Stimulated activated CD8-positive, alpha-beta memory T cell treated with anti-CD3 and anti-CD28 coated beads, Interleukin-12 subunit alpha, Interleukin-12 subunit beta, amount 100 ng/mL, for 4 hours (primary cell): ENCODE measurements around the gene SHROOM3.

Source experiments
- DNase-seq: peaks from one replicate; pipeline ENCODE4 v3.0.0-alpha.2; 2020; ENCODE audit warnings: low read depth

Gene SHROOM3

DNA sequence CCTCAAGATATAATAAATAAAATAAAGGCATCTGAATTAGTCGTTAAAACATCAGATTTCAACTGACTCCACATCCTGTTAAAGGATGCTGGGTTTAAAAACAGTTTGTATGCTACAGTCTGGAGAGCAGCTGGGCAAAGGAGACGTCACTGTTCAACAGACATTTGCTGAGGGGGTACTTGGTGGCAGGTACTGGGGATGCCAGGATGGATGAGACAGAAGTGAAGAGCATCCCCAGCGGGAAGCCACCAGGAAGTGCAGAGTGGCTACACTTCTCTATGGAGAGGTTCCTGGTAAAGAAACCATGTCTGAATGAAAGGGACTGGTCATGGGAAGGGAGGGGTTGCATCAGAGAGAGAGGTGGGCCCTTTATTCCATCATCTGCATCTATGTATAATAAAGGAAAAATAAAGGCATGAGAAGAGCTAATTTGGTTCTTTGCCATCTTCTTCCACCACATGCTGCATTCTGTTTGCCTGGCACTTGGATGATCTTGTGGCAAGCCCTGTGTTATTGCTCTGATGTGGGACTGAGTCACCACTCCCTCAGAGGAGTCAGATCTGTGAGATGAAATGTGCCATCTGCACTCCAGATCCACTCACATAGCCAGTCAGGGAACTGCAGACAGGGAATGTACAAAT is 318.0 kb downstream of the SHROOM3 start:
- no peak for DNase-seq

DNA sequence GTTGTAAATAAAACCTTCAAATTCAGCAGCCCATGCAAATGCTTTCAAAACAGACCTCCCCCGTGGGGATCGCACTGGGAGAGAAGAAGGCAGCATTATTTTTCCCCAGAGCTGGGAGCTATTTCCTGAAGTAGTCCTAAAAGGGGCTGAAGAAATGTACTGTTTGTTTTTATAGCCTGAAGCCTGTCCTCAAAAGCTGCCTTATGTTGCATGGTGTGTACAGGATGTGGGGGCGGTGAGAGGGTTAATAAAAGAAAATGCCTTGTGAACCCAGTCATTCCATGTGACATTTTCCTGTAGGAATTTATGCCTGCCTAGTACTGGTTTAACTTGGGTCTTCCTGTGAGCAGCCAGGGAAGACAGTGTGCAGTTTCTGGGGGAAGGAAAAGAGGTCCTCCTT is 318.8 kb downstream of the SHROOM3 start:
- no peak for DNase-seq

DNA sequence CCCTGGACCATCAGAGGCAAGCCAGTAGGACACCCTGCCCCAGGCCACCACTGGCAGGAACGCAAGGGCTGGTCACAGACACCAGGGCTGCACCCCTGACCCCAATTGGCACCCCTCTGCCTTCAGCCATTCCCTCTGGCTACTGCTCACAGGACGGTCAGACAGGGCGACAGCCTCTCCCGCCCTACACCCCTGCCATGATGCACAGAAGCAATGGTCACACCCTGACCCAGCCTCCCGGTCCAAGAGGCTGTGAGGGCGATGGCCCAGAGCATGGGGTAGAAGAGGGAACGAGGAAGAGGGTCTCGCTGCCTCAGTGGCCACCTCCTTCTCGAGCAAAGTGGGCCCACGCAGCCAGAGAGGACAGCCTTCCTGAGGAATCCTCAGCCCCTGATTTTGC is 319.4 kb downstream of the SHROOM3 start:
- no peak for DNase-seq

DNA sequence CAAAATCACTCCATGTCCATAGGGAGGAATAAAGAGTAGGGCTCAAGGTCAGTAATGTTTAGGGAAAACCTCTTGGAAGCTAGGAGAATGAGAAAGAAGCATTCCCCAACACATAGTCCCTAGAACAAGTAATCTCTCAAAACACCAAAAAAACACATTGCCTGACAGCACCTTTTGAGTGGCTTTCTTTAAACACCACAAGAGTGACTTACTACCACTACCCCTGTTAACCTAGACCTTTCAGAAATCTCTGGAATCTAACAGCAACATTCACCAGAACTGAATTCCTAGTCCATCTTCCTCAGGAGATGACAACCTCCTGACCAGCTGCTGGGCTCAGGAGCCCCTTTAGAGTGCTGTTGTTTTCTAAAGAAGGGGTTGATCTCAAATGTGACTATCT is 320.7 kb downstream of the SHROOM3 start:
- no peak for DNase-seq

DNA sequence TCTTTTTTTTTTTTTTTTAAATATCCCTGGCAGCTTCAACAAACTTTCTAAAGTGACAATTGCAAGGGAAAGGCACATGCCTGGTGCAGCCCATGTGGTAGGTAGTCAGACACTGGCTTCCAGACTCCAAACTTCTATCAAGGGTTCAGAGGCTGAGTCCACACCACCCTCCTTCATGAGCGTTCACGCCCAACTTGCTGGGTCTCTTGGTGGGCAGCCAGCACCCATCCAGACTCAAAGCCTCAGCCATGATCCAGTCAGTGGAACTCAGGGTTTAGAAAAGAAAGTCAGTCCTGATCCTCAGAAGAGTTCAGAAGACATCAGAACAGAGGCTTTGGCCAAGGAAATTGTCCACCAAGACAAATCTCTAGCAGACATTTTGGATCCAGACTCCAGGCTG is 321.4 kb downstream of the SHROOM3 start:
- no peak for DNase-seq

- no peak for DNase-seq
These were observed 322.4 kb downstream of the SHROOM3 start for GRCh38 chr4:76757418-76757939.

GRCh38 chr4:76758290-76758882 is 323.4 kb downstream of the SHROOM3 start:
- DNase-seq: no peak

GRCh38 chr4:76758996-76759395 is 324.0 kb downstream of the SHROOM3 start:
- no peak for DNase-seq

DNA sequence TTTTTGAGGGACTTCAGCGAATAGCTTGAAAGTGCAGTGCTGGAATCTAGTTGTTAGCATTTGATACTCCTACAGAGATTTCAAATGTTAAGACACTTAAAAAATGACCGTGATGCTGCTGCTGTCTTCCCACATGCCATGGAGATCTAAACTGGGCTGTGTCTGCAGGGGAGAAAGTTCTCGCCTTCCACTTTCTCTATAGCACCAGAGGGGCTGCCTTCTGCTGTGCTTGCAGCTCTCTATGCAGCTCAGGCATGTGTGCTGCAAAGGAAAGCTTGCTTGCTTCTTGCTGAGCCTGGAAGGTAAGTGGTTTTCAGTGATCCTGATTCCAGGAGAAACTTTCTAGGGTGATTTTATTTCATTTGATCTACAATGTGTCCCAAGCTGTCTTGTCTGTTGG is 325.2 kb downstream of the SHROOM3 start:
- DNase-seq: no peak

DNA sequence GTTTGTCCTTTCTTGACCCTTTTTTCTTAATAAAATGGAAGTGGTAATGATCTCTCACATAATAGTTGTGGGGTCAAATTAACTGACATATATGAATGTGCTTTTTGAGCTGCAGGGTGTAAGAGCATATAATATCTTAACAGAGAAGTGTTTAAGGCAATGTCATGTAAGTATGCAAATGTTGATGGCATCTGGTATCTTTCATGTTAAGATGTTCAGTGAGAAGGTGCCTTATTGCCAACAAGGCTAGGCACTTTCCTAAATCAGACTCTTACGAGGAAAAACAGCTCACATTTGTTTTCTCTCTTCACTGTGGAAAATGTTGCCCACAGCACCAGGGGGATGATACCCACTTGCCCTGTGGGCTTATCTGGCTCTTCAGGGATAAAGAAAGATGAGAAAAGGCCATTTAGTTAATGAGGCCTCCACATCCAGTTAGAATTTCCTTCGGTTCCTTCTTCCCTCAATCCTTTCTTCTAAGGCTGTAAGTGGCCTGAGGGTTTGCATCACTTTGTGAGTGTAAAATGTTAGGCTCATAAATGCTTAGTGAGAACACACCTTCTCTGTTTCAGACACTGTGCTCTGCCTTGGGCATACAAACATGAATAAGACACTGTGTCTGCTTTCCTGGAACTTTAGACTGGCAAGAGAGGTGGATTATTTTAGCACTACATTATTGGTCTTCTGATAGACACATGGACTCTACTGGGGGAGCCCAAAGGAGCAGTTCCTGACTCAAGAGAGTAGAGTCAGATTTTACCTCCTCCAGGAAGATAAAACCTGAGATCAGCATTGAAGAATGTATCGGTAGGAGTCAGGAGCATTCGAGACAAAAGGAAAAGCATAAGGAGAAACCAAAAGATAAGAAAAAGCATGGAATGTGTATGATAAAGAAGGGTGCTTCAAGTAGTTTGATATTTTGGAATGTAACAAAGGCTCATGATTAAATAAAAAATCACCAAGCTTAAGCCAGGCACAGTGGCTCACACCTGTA is 327.4 kb downstream of the SHROOM3 start:
- no peak for DNase-seq

DNA sequence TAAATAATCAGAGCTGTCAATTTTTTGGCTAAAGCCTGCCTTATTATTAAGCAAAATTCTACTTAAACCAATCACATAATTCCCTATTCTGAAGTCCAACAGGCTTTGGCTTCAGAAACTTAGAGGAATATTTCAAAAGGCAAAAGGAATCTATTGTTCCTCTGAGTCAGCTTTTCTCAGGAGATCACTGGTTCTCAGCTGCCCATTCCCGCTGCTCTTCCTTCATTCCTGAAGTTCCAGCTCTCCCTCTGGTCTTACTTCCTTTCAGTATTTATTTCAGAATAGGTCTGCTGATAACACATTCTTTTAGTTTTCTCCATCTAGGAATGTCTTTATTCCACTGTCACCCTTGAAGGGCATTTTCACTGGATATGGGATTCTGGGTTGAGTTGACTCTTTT is 329.2 kb downstream of the SHROOM3 start:
- no peak for DNase-seq

- no peak for DNase-seq
These were observed 330.6 kb downstream of the SHROOM3 start for GRCh38 chr4:76765473-76766183.

DNA sequence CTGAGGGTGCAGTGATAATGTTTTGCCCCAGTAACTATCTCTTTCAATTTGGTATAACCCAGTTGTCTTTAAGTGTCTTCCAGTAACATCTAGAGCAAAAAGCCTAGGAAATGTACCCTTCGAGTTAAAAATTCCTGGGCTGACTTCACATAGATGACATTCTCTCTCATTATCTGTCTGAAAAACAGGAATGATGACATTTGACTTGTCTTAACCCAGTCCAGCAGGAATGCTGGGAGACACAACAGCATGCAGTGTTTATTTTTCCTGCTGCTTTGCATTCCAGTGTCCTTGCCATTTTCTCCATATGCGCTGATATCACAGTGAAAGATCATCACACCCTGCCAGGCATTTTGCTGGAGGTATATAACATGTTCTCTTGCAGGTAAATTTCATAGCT is 333.0 kb downstream of the SHROOM3 start:
- no peak for DNase-seq

DNA sequence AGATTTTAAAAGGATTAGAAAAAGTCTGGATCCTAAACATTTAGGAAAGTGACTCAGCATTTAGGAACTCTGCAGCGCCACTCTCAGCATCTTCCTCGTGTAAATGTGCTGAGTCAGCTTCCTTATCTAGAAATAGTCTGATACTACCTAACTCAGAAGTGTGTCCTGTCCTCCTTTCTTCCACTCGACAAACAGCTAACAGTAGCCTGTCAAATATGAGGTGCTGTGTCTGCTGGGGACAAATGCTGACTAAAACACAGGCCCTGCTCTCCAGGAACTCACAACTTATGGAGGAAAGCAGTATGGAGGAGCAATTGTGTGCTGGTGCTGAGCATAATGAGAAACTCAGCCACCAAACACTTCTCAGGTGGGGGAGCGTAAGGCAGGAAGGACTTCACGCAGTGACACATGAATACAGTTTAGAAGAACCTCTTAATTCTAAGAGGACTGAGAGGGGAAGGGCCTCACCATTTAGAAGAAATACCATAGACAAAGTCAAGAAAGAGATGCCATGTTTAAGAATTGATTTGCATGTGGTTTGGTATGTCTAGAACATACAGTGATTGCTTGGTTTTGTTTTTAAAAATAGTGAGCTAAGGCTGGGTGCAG is 337.6 kb downstream of the SHROOM3 start:
- DNase-seq: no peak

GRCh38 chr4:76773766-76774165 is 338.7 kb downstream of the SHROOM3 start:
- no peak for DNase-seq

- no peak for DNase-seq
These were observed 344.9 kb downstream of the SHROOM3 start for GRCh38 chr4:76779740-76780459.

- DNase-seq: no peak
These were observed 346.0 kb downstream of the SHROOM3 start for GRCh38 chr4:76780781-76781697.

GRCh38 chr4:76781698-76782595 is 346.9 kb downstream of the SHROOM3 start:
- no peak for DNase-seq

DNA sequence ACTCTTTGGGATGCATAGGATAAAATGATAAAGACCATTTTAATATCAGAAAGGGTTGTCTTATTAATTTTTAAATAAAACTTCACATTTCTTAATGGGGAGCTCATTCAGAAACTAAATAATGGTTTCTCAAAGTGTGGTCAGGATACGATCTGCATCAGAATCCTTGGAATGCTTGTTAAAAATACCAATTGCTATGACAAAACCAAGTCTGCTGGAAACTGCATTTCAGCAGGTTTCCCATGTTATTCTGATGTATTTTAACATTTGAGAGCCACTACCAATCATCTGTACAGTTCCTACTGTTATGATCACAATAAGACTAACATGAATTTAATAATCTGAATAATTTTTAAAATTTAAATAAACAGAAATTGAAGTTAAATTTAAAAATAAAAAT is 347.8 kb downstream of the SHROOM3 start:
- no peak for DNase-seq
